NCI-H128 (cell line): ENCODE data around the gene CLCN7.
"Not testable (repeated sequence)": the region's sequence is repeated elsewhere in the genome, so short reads cannot be mapped to it uniquely, and the experiment has no call there.

Experiments used
- DNase-seq: peaks from one replicate; lab custom pipeline; 2025; ENCODE audit not compliant: unreplicated experiment; lab: John Stamatoyannopoulos, UW

The CLCN7 gene

DNA sequence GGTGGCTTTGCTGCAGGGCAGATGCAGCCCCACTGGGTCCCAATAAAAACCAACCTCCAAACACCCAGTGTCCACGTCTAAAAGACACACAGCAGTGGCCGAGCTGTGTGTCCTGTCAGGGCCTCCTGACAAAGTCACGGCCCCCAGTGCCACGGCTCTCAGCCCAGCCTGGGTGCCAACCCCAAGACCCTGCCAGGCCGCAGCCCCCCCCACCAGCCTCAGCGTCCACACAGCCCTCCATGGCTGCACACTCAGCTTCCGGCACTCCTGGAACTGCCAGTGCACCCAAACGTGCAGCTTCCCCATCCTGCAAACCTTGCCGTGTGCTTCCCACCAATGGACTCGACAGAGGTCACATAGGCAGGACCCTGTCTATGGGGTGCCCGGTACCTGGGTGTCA is 26.9 kb downstream of the CLCN7 start:
- no peak for DNase-seq

DNA sequence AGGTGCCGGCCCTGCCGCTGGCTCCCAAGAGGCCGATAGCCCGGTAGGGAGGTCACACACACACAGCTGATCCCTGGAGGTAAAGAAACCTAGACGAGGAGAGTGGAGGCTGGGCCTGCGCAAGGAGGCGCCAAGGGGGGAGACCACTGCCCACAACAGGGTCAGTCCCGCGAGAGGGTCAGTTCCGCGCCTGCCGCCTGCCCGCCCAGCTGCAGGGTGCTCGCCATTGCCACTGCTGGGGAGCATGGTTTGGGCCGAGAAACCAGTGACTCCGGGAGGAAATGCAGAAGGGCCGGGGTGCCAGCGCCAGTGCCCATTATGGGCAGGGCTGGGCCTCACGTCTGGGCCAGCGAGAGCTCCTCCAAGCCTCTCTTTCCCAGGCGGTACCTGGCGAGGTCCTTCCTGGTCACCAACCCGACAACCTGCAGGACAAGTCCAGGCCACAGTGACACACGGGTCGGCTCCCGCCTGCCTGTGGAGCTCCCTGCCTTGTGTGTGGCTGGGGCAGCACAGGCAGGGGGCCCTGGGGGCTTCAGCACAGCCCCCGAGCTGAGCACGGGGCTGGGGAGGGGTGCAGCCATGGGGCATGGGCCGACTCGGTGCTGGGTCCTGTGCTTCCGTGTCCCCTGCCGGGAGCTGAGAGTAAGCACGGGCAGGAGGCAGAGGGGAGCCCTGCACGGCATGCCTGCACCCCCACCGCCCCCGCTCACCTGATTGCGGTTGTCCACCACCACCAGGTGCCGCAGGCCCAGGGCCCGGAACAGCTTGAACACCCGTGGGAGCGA is 28.3 kb downstream of the CLCN7 start:
- DNase-seq = no peak

GRCh38 chr16:1445518-1446203 is 29.2 kb downstream of the CLCN7 start:
- no peak for DNase-seq

DNA sequence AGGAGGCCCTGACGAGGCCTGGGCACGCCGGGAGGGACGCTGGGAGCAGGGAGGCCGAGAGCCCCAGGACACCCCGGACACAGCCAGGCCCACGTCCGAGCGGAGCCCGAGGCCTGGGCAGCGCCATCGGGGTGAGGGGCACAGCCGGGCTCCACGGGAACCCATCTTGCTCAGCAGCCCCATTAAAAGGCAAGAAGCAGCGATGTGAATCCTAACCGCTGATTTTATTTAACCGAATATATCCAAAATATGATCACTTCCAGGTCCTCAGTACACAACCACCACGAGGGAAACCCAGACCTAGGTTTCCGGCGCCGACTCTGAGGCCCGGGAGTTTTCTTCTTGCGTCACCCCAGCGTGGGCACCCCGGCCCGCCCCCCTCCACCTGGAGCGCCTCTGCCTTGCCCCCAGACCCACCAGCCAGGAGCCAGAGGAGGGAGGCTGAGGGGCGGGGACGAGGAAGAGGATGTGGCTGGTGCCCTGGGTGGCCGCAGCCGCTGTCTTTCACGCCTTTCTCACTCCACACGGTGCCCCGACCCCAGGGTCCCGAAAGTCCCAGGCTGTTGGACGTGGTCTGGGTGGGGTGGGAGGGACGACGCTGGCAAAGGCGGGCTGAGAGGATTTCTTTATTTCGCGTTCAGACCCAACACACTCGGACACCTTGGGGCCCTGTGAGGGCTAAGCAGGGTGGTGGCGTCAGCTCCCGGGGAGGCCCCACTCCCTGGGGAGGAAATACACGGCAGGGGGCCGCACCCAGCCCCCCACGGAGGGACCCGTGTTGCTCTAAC is 29.9 kb downstream of the CLCN7 start:
- no peak for DNase-seq

- no peak for DNase-seq
Observed at GRCh38 chr16:1443980-1444729, 30.7 kb downstream of the CLCN7 start, which contains the start of gene CCDC154. TSS of gene CCDC154 (minus strand) at chr16:1444556. CDS start at chr16:1444322, 234 bp downstream.

DNA sequence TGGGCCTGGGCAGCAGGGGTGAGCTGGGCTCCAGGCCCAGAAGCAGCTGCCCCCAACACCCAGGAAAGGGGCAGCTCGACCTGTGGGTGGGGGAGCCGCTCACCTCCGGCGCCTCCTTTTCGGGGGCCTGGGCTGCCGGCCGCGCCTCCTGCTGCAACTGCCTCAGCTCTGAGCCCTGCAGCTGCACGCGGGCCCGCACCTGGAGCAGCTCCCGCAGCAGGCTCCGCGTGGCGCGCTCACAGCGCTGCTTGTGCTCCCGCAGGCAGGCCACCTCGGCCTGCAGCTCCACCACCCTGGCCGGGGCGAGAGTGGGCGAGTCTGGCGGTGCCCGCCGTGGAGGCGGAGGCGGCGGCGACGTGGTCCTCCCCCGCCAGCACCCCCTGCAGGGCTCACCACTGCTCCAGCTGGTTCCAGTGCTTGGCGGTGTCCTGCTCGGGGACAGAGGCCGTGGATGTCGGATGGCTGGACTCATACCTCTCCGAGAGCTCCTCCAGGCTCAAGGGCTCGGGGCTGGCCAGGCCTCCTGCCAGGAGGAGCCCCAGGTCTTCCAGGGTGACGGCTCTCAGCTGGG is 31.3 kb downstream of the CLCN7 start:
- DNase-seq = no peak

GRCh38 chr16:1442697-1443096 is 32.1 kb downstream of the CLCN7 start:
- no peak for DNase-seq

DNA sequence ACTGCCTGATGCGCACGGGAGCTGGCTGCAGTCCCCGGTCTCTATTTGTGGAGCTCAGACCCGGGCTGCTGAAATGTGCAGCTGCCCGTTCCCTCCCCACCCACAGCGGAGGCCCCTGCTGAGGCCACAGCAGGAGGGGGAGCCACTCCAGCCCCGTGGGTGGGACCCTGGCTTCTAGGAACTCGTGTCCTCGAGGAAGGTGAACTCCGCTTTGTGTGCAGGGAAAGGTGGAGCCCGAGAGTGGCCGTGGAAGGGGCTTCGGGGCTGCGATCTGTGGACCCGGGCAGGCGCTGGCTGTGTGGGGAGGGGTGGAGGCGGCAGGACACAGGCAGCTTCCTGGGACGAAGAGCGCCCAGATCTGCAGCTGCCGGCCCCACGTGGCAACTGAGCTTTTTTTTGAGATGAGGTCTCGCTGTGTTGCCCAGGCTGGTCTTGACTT is 33.4 kb downstream of the CLCN7 start:
- no peak for DNase-seq

- not testable (repeated sequence) for DNase-seq
Observed at GRCh38 chr16:1439699-1440074, 35.1 kb downstream of the CLCN7 start.

GRCh38 chr16:1439058-1439698 is 35.6 kb downstream of the CLCN7 start:
- DNase-seq = no peak

DNA sequence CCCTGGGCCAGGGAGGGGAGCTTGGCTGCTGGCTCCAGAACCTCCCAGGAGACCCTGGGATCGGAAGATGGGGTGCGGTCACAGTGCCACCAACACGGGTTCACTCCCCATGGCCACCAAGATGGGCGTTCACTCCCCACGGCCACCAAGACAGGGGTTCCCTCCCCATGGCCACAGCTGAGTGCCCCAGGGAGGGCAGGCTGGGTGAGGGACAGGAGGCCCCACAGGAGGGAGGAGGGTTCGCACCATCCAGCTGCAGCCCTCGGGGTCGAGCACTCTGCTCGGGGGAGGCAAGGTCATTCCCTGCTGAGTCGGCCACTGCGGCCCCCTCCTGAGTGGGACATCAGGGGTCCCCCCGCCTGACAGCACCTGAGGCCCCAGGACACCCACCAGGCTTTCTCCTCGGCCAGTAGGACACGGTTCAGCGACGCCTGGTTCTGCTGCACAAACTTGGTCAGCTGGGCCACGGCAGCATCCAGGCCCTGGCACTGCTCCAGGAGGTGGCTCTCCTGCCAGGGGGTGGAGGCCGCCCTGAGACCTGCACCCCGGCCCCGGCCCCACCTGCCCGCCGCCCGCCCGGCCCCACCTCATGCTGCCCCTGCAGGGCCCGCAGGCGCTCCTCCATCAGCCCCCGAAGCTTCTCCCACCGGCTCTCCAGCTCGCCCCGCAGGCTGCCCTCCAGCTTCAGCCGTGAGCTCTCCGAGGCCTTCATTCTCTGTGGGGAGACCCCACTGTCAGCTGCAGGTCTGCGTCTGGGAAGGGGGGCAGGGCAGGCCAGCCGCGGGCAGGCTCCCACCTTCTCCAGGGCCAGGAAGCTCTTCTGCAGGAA is 36.4 kb downstream of the CLCN7 start:
- no peak for DNase-seq

DNA sequence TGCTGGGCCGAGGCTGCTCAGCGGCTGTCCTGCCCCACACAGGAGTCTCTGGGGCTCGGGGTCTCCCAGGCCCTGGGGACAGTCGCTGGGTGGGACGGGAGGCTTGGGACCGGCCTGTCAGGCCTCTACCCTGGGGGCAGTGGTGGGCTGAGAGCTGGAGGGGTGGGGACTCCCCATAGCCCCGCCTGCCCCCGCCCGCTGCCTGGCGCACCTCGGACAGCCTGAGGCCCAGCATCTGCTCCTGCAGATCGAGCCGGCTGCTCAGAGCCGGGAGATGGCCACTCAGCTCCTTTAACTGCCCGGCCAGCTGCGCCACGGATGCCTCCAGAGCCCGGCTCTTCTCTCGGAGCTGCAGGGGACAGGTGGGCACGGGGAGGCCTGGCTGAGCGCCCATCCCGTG is 37.2 kb downstream of the CLCN7 start:
- DNase-seq = no peak

- no peak for DNase-seq
Observed at GRCh38 chr16:1436731-1437355, 38.0 kb downstream of the CLCN7 start.

- DNase-seq = no peak
Observed at GRCh38 chr16:1435921-1436697, 38.7 kb downstream of the CLCN7 start.

GRCh38 chr16:1434644-1435592 is 39.9 kb downstream of the CLCN7 start:
- DNase-seq = no peak

- no peak for DNase-seq
Observed at GRCh38 chr16:1433756-1434155, 41.1 kb downstream of the CLCN7 start.

DNA sequence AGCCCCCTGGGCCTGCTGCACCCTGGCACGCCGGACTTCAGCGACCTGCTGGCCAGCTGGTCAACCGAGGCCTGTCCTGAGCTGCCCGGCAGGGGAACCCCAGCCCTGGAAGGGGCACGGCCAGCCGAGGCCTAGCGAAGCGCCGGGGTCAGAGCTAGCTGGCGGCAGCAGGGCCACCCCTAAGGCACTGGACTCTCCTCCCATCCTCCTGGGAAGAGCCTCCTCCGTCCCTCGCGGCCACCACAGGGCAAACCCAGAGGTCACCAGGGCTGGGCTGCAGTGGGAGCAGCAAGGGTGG is 41.6 kb downstream of the CLCN7 start:
- no peak for DNase-seq
